GM12878 (cell line): Measurements from ENCODE around the gene GNLY. TPM values are rescaled to one million over a fixed set of nuclear protein-coding genes. Genes with fewer than 3 reads are reported as not detected.

Experiments
- ATAC-seq: fragments of 200-7000 bp; cut with Tn5 transposase; 3 replicates; pipeline ENCODE4 v1.9.1; 2020; ENCODE audit warnings: mild to moderate bottlenecking, moderate library complexity
- BruUV-seq: library from RNA; stranded (reverse); fragments of 400-500 nt; replicated peaks from 2 replicates; lab custom pipeline; 2021; lab: Mats Ljungman, UMichigan
- CTCF ChIA-PET: fragments of 300-600 bp; sonication (Branson Sonifier 250); formaldehyde crosslinking; extraction: SDS; loops from one replicate; lab custom pipeline; 2021; ENCODE audit warnings: inconsistent platforms; lab: Yijun Ruan, JAX
- POLR2A ChIA-PET: fragments of 350-600 bp; formaldehyde crosslinking; extraction: SDS; loops from one replicate; lab custom pipeline; 2021; ENCODE audit warnings: inconsistent platforms; lab: Charles Lee
- RAD21 ChIA-PET: fragments of 300-600 bp; sonication (Branson Sonifier 250); formaldehyde crosslinking; loops from one replicate; lab custom pipeline; 2023; ENCODE audit warnings: antibody characterized with exemption; ENCODE audit not compliant: unreplicated experiment; lab: Charles Lee
- SMC1A ChIA-PET: fragments of 300-600 bp; sonication (Branson Sonifier 250); formaldehyde crosslinking; loops from one replicate; lab custom pipeline; 2023; ENCODE audit not compliant: unreplicated experiment, uncharacterized antibody; lab: Charles Lee
- DNase-seq: peaks from one replicate; pipeline ENCODE4 v3.0.0-alpha.2; 2011; ENCODE audit warnings: low read depth, low spot score
- FAIRE-seq: peaks from 3 replicates; lab custom pipeline; 2011; peaks lifted over from hg19 to GRCh38; lab: Jason Lieb, UNC
- H2AFZ ChIP-seq: 2 replicates; pipeline ENCODE4 v1.6.0; 2011; ENCODE audit warnings: low read depth, low read length, control low read depth; ENCODE audit not compliant: control insufficient read depth
- H3K27ac ChIP-seq: 2 replicates; pipeline ENCODE4 v1.5.1; 2011; ENCODE audit warnings: control low read depth; ENCODE audit not compliant: control insufficient read depth, insufficient read depth
- H3K27me3 ChIP-seq, 2 experiments: replicated peaks in 1 of 2; 2 replicates each; pipeline versions ENCODE4 v1.6.0 to v1.6.1; 2011; ENCODE audit warnings: low read length in 1 of 2; ENCODE audit not compliant: control insufficient read depth in 2 of 2, insufficient read depth in 2 of 2
- H3K36me3 ChIP-seq, 2 experiments: 2 replicates each; pipeline ENCODE4 v1.5.1; 2011; ENCODE audit warnings: low read length in 1 of 2; ENCODE audit not compliant: control insufficient read depth in 2 of 2, insufficient read depth in 2 of 2
- H3K4me1 ChIP-seq: 2 replicates; pipeline ENCODE4 v1.6.1; 2011; ENCODE audit warnings: mild to moderate bottlenecking, low read length, moderate library complexity, mixed read lengths; ENCODE audit not compliant: control insufficient read depth, insufficient read depth
- H3K4me2 ChIP-seq: 2 replicates; pipeline ENCODE4 v1.6.0; 2011; ENCODE audit warnings: control low read depth; ENCODE audit not compliant: control insufficient read depth, insufficient read depth
- H3K4me3 ChIP-seq: fragments of 200-600 bp; sonication (generic); 2 replicates; pipeline ENCODE4 v1.5.1; 2016
- H3K79me2 ChIP-seq: 2 replicates; pipeline ENCODE4 v1.6.0; 2011; ENCODE audit warnings: low read length; ENCODE audit not compliant: control insufficient read depth, insufficient read depth
- H3K9ac ChIP-seq: 2 replicates; pipeline ENCODE4 v1.8.0; 2011; ENCODE audit warnings: low read length, control low read depth, mixed read lengths; ENCODE audit not compliant: control insufficient read depth, insufficient read depth
- H3K9me3 ChIP-seq: replicated peaks from 3 replicates; pipeline ENCODE4 v1.5.1; 2011; ENCODE audit warnings: mild to moderate bottlenecking, low read length; ENCODE audit not compliant: control insufficient read depth, insufficient read depth
- H4K20me1 ChIP-seq: 2 replicates; pipeline ENCODE4 v1.6.0; 2011; ENCODE audit not compliant: control insufficient read depth, insufficient read depth
- CTCF ChIP-seq, 3 experiments: IDR thresholded peaks in 2 of 3; conservative IDR thresholded peaks in 1 of 3; 2 replicates each; pipeline ENCODE4 v1.5.1; 2011; ENCODE audit warnings: low read depth in 3 of 3, low read length in 3 of 3, mild to moderate bottlenecking in 3 of 3, control low read depth in 2 of 3, moderate library complexity in 2 of 3, inconsistent platforms in 1 of 3, mixed read lengths in 1 of 3; ENCODE audit not compliant: control insufficient read depth in 2 of 3, insufficient read depth in 1 of 3; ENCODE audit errors: extremely low read depth in 1 of 3
- ETV6 ChIP-seq, 2 experiments: fragments of 450-650 bp in 1 of 2; IDR thresholded peaks in 1 of 2; conservative IDR thresholded peaks in 1 of 2; 2 replicates each; pipeline ENCODE4 v1.6.1; 2014; ENCODE audit warnings: antibody characterized with exemption in 1 of 2, borderline replicate concordance in 1 of 2, low read depth in 1 of 2, mild to moderate bottlenecking in 1 of 2, moderate library complexity in 1 of 2
- FOXK2 ChIP-seq: fragments of 450-650 bp; IDR thresholded peaks from 2 replicates; pipeline ENCODE4 v1.6.1; 2017; ENCODE audit warnings: mild to moderate bottlenecking, moderate library complexity
- SIX5 ChIP-seq: IDR thresholded peaks from 2 replicates; pipeline ENCODE4 v1.6.1; 2011; ENCODE audit warnings: mild to moderate bottlenecking, low read depth, low read length, moderate library complexity; ENCODE audit not compliant: severe bottlenecking
- USF2 ChIP-seq: IDR thresholded peaks from 2 replicates; pipeline ENCODE4 v1.6.1; 2011; ENCODE audit warnings: low read depth, low read length, improper control_type of control experiment, borderline replicate concordance
- ZNF622 ChIP-seq: fragments of 450-650 bp; IDR thresholded peaks from 2 replicates; pipeline ENCODE4 v1.6.1; 2017; ENCODE audit warnings: mild to moderate bottlenecking, inconsistent platforms
- in situ Hi-C: fragments of 300-500 bp; cut with MboI; formaldehyde crosslinking; loops from 9 replicates; pipeline ENCODE4 v1.14.3; 2018; ENCODE audit warnings: mixed read lengths
- intact Hi-C: fragments of 100-400 bp; cut with micrococcal nuclease; formaldehyde crosslinking; loops from one replicate; pipeline ENCODE4 v1.14.2; 2022; ENCODE audit not compliant: unreplicated experiment
- polyA plus RNA-seq, 11 experiments: library from polyadenylated mRNA; depleted of rRNA in 4 of 11; unstranded in 6 of 11; stranded (reverse) in 5 of 11; fragments of >200 nt; fragmentation: Nextera tagmentation in 4 of 11; fragmentation: Illumina TruSeq in 1 of 11; extraction: Ambion mirVana in 4 of 11; extraction: Trizol in 1 of 11; gene quantifications; 1 replicate in 1 of 11; 2 replicates in 10 of 11; pipeline versions ENCODE4 v1.2.1 to v1.2.3, GENCODE V29; 2011 to 2016; ENCODE audit warnings: inconsistent platforms in 2 of 11, missing spikeins in 2 of 11, low read depth in 1 of 11
- total RNA-seq, 4 experiments: library from RNA; depleted of rRNA in 3 of 4; stranded (reverse); fragments of >200 nt in 3 of 4; fragmentation: Illumina TruSeq in 1 of 4; extraction: Trizol in 1 of 4; gene quantifications; 2 replicates each; pipeline versions ENCODE4 v1.2.1 to v1.2.3, GENCODE V29; 2013 to 2021

Gene GNLY
- total and polyA plus RNA-seq, 10 of the 15 experiments (the other 5 are each of a cell fraction or from before 2014, with no cell fraction given), result 0.18 to 0.42 TPM; not detected in 8

GRCh38 chr2:85703329-85703728, 9.2 kb downstream of the GNLY start:
- no peaks in the 10 kb centered on the region for H3K9me3 ChIP-seq
- no peaks in the 10 kb centered on the region for H4K20me1 ChIP-seq
- no peak overlapping the region for H3K27ac ChIP-seq
- in situ Hi-C loops (no loop called here), intact Hi-C loops (no loop called here)
- FAIRE-seq (no peak), DNase-seq (no peak), ATAC-seq (no peak)
- no peak overlapping the region for H3K4me3 ChIP-seq
- BruUV-seq, result no TSS peak
- ChIA-PET RAD21 (interaction anchor here (1.0 to 1.1 kb wide), 2 partner anchors 25 to 42 kb away, joined by 3 to 4 read pairs; no protein-coding TSS in a partner anchor), SMC1A (interaction anchor here (0.6 to 9.8 kb wide), 12 partner anchors 17 to 403 kb away, joined by 3 to 75 read pairs (median 4); partner anchors contain the start of genes POLR1A and PTCD3), POLR2A (interaction anchor here (1.2 kb wide), 1 partner anchor 8 kb away, joined by 3 read pairs; no protein-coding TSS in a partner anchor), CTCF (interaction anchor here (1.2 to 10.2 kb wide), 5 partner anchors 9 to 66 kb away, joined by 3 to 194 read pairs (median 5); no protein-coding TSS in a partner anchor)
- H3K79me2 ChIP-seq, result no peaks in the 10 kb centered on the region
- H3K27me3 ChIP-seq, result no peaks in the 10 kb centered on the region
- peaks cover 21% of the 10 kb centered on the region for H3K4me1 ChIP-seq
- no peak overlapping the region for H3K4me2 ChIP-seq
- no peaks in the 10 kb centered on the region for H3K36me3 ChIP-seq
- no peak overlapping the region for H2AFZ ChIP-seq
- TF ChIP-seq ZNF622 (no peak), SIX5 (no peak), CTCF (IDR thresholded peaks at IDR 0.05 in 2 of 3, conservative IDR thresholded peaks at IDR 0.05 in 1 of 3; ENCODE audit: control insufficient read depth in 2 of 3, extremely low read depth in 1 of 3, insufficient read depth in 1 of 3, low read depth in 3 of 3, low read length in 3 of 3) (no peak), ETV6 (conservative IDR thresholded peaks at IDR 0.05 in 1 of 2, IDR thresholded peaks at IDR 0.05 in 1 of 2; ENCODE audit: borderline replicate concordance in 1 of 2, low read depth in 1 of 2) (0 out of 4 replicates have a peak, but pooled peaks of 1 of the 2 experiments have one; percentile 17), FOXK2 (no peak), USF2 (no peak)
- H3K9ac ChIP-seq, result no peak overlapping the region
